K562 treated with DMSO at 1 percent for 4 hours (cell line): ENCODE measurements around the gene SLITRK5. TPM values are rescaled to one million over a fixed set of nuclear protein-coding genes. Genes with fewer than 3 reads are reported as not detected.

Experiments used
- total RNA-seq: library from RNA; unstranded; fragments of 300-600 nt; gene quantifications from 2 replicates; pipeline ENCODE4 v1.2.3, GENCODE V29; 2022; ENCODE audit not compliant: insufficient read depth

The SLITRK5 gene
- total RNA-seq, result not detected in 2 replicates

DNA sequence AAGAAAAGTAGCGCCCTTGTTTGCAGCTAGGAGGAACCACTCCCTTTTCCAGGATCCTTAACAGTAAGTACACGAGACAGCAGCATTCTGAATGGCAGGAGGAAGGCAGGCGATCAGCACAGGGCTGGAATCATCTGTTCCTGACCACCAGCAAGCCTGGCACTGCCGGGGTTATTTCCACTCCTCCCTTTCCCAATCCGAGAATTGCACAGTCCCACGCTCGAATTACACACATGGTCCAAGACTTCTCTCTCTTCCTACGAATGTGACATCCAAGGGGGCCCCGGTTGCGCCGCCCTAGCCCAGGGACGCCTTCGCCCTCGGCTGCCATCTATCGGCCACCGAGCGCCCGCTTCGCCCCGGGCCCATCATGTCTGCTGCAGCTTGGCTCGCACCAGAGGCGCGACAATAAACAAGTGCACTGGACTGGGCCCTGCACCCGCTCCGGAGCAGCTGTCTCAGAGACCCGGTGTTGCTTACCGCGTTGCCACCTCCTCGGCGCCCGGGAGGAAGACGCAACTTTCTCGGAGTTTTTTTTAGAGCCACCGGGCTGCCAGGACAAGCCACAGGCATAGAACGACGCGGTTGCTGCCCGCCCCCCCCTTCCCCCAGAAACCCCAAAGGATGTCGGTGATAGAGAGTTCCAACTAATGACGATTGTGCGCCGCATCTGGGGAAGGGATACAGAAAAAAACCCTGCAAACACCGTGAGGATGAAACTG is at the start of gene SLITRK5:
Gene SLITRK5 (plus strand): TSS at position 341 of the 722 bp plus-strand sequence. CDS start 4,018 bp downstream, outside the sequence.

